GM23338 (cell line): ENCODE results near the gene PAX2. TPM values are rescaled to one million over a fixed set of nuclear protein-coding genes. Genes with fewer than 3 reads are reported as not detected.

Experiments
- ATAC-seq: fragments of 200-7000 bp; cut with Tn5 transposase; 3 replicates; pipeline ENCODE4 v1.9.1; 2020
- DNase-seq: peaks from one replicate; pipeline ENCODE4 v3.0.0-alpha.2; 2015; ENCODE audit warnings: low spot score
- H2AFZ ChIP-seq: fragments of 200-600 bp; sonication (generic); 2 replicates; pipeline ENCODE4 v1.8.0; 2016; ENCODE audit warnings: antibody characterized with exemption, mild to moderate bottlenecking, moderate library complexity
- H3F3A ChIP-seq: fragments of 200-600 bp; sonication (generic); replicated peaks from 2 replicates; pipeline ENCODE4 v1.8.0; 2017; ENCODE audit warnings: antibody characterized with exemption, mixed run types, low read depth
- H3K27ac ChIP-seq: fragments of 200-600 bp; sonication (generic); 2 replicates; pipeline ENCODE4 v1.6.1; 2016; ENCODE audit warnings: low read depth
- H3K27me3 ChIP-seq: fragments of 200-600 bp; sonication (generic); 2 replicates; pipeline ENCODE4 v1.8.0; 2016; ENCODE audit warnings: mild to moderate bottlenecking, mixed run types, moderate library complexity; ENCODE audit not compliant: insufficient read depth
- H3K36me3 ChIP-seq: fragments of 200-600 bp; sonication (generic); 2 replicates; pipeline ENCODE4 v1.8.0; 2016; ENCODE audit warnings: mild to moderate bottlenecking; ENCODE audit not compliant: insufficient read depth
- H3K4me1 ChIP-seq: fragments of 200-600 bp; sonication (generic); 2 replicates; pipeline ENCODE4 v1.8.0; 2016; ENCODE audit warnings: mild to moderate bottlenecking, moderate library complexity; ENCODE audit not compliant: insufficient read depth
- H3K4me2 ChIP-seq: fragments of 200-600 bp; sonication (generic); 2 replicates; pipeline ENCODE4 v1.7.1; 2017; ENCODE audit warnings: mixed run types
- H3K4me3 ChIP-seq: fragments of 200-600 bp; sonication (generic); 2 replicates; pipeline ENCODE4 v1.6.1; 2016; ENCODE audit warnings: mixed run types
- H3K79me2 ChIP-seq: fragments of 200-600 bp; sonication (generic); replicated peaks from 2 replicates; pipeline ENCODE4 v1.8.0; 2017; ENCODE audit warnings: mild to moderate bottlenecking; ENCODE audit not compliant: insufficient read depth
- H3K9me2 ChIP-seq: fragments of 200-600 bp; sonication (generic); 2 replicates; pipeline ENCODE4 v1.8.0; 2017; ENCODE audit not compliant: insufficient read depth
- H4K20me1 ChIP-seq: fragments of 200-600 bp; sonication (generic); replicated peaks from 2 replicates; pipeline ENCODE4 v1.8.0; 2017; ENCODE audit warnings: mild to moderate bottlenecking; ENCODE audit not compliant: insufficient read depth
- H3K27ac Mint-ChIP-seq: 2 replicates; pipeline ENCODE4 v1.8.0; 2020; ENCODE audit warnings: inconsistent platforms, mild to moderate bottlenecking, moderate library complexity, mixed read lengths
- H3K27me3 Mint-ChIP-seq: 3 replicates; pipeline ENCODE4 v1.8.0; 2022; ENCODE audit warnings: low read depth, mild to moderate bottlenecking, moderate library complexity, mixed read lengths, inconsistent platforms; ENCODE audit not compliant: insufficient read depth, poor library complexity
- H3K36me3 Mint-ChIP-seq: 3 replicates; pipeline ENCODE4 v1.8.0; 2021; ENCODE audit warnings: low read depth, mild to moderate bottlenecking, inconsistent platforms, moderate library complexity, mixed read lengths
- H3K4me1 Mint-ChIP-seq: 3 replicates; pipeline ENCODE4 v1.8.0; 2020; ENCODE audit warnings: mild to moderate bottlenecking, inconsistent platforms, mixed read lengths
- H3K4me3 Mint-ChIP-seq: 3 replicates; pipeline ENCODE4 v1.8.0; 2021; ENCODE audit warnings: moderate library complexity, mild to moderate bottlenecking, inconsistent platforms, mixed read lengths
- H3K9me3 Mint-ChIP-seq: 3 replicates; pipeline ENCODE4 v1.8.0; 2020; ENCODE audit warnings: moderate library complexity, mild to moderate bottlenecking, inconsistent platforms, mixed read lengths
- CREB1 ChIP-seq: fragments of 250-450 bp; sonication (Bioruptor Pico); IDR thresholded peaks from 2 replicates; pipeline ENCODE4 v1.5.0; 2020; ENCODE audit warnings: low read depth, mild to moderate bottlenecking, moderate library complexity
- CTCF ChIP-seq, 2 experiments: fragments of 200-600 bp in 1 of 2; sonication (generic) in 1 of 2; conservative IDR thresholded peaks; 2 replicates each; pipeline versions ENCODE4 v1.5.1 to v1.6.1; 2016 to 2017; ENCODE audit warnings: antibody characterized with exemption in 2 of 2, low read depth in 2 of 2, mild to moderate bottlenecking in 2 of 2, moderate library complexity in 1 of 2
- ETS1 ChIP-seq: IDR thresholded peaks from 2 replicates; pipeline ENCODE4 v1.6.1; 2016; ENCODE audit warnings: antibody characterized with exemption
- EZH2 ChIP-seq: fragments of 200-600 bp; sonication (generic); IDR thresholded peaks from one replicate; pipeline ENCODE4 v1.8.0; 2017; ENCODE audit warnings: antibody characterized with exemption, mild to moderate bottlenecking, low read depth; ENCODE audit not compliant: unreplicated experiment
- EZH2phosphoT487 ChIP-seq: fragments of 200-600 bp; sonication (generic); IDR thresholded peaks from one replicate; pipeline ENCODE4 v1.8.1; 2018; ENCODE audit warnings: antibody characterized with exemption; ENCODE audit not compliant: unreplicated experiment
- JUNB ChIP-seq: IDR thresholded peaks from one replicate; pipeline ENCODE4 v1.6.1; 2016; ENCODE audit warnings: antibody characterized with exemption; ENCODE audit not compliant: unreplicated experiment
- NANOG ChIP-seq: IDR thresholded peaks from 2 replicates; pipeline ENCODE4 v1.6.1; 2016; ENCODE audit warnings: antibody characterized with exemption, borderline replicate concordance
- POLR2AphosphoS5 ChIP-seq: IDR thresholded peaks from 2 replicates; pipeline ENCODE4 v1.6.1; 2016; ENCODE audit warnings: antibody characterized with exemption, low read depth
- REST ChIP-seq: IDR thresholded peaks from one replicate; pipeline ENCODE4 v1.6.1; 2018; ENCODE audit warnings: antibody characterized with exemption; ENCODE audit not compliant: unreplicated experiment
- STAT1 ChIP-seq: IDR thresholded peaks from one replicate; pipeline ENCODE4 v1.6.1; 2016; ENCODE audit warnings: antibody characterized with exemption; ENCODE audit not compliant: unreplicated experiment
- ZNF331 ChIP-seq: fragments of 250-450 bp; sonication (Bioruptor Pico); IDR thresholded peaks from 2 replicates; pipeline ENCODE4 v1.5.0; 2020; ENCODE audit warnings: low read depth, mild to moderate bottlenecking, moderate library complexity
- ZNF462 ChIP-seq: fragments of 250-450 bp; sonication (Bioruptor Pico); IDR thresholded peaks from 2 replicates; pipeline ENCODE4 v1.5.0; 2020; ENCODE audit warnings: mild to moderate bottlenecking, moderate library complexity
- polyA plus RNA-seq: library from polyadenylated mRNA; unstranded; fragments of >200 nt; fragmentation: Nextera tagmentation; extraction: Ambion mirVana; gene quantifications from 2 replicates; pipeline ENCODE4 v1.2.1, GENCODE V29; 2016
- total RNA-seq: library from RNA; depleted of rRNA; stranded (reverse); fragments of >200 nt; shearing (Covaris generic); gene quantifications from 2 replicates; pipeline ENCODE4 v1.2.3, GENCODE V29; 2014

PAX2 gene
- total and polyA plus RNA-seq, 2 experiments from 2014 or later = not detected

- TF ChIP-seq ETS1 (no peak), CREB1 (no peak), ZNF331 (CRISPR knock-in tag) (no peak), STAT1 (no peak), EZH2phosphoT487 (no peak), POLR2AphosphoS5 (no peak)
Observed at GRCh38 chr10:100793055-100793454, 47.7 kb downstream of the PAX2 start (continued).

- Histone ChIP-seq H3K4me2 (no peak overlapping the region), H3K79me2 (no peaks in the 10 kb centered on the region), H3K4me3 (no peak overlapping the region), H2AFZ (no peak overlapping the region), H4K20me1 (no peaks in the 10 kb centered on the region), H3K9me2 (no peaks in the 10 kb centered on the region), H3K4me1 (peaks cover 14% of the 10 kb centered on the region; the same call in 1 of the 2 replicates), H3K27ac (no peak overlapping the region), H3F3A (no peaks in the 10 kb centered on the region), H3K27me3 (0 out of 2 replicates have a peak, but pooled peaks cover 7% of the 10 kb centered on the region), H3K36me3 (no peaks in the 10 kb centered on the region)
- Mint-ChIP-seq H3K4me1 (peaks cover 26% of the 10 kb centered on the region), H3K36me3 (no peaks in the 10 kb centered on the region), H3K27me3 (peaks cover 16% of the 10 kb centered on the region), H3K4me3 (no peak overlapping the region), H3K27ac (no peak overlapping the region), H3K9me3 (no peaks in the 10 kb centered on the region)
- TF ChIP-seq CREB1 = no peak
- TF ChIP-seq EZH2phosphoT487 = no peak
- no peak for TF ChIP-seq ZNF331 (CRISPR knock-in tag)
- no peak for TF ChIP-seq JUNB
- TF ChIP-seq CTCF (conservative IDR thresholded peaks at IDR 0.05; ENCODE audit: low read depth in 2 of 2) = no peak
- TF ChIP-seq ZNF462 (CRISPR knock-in tag) = no peak
- no peak for TF ChIP-seq POLR2AphosphoS5
- TF ChIP-seq NANOG = no peak
- no peak for TF ChIP-seq REST
- TF ChIP-seq STAT1 = no peak
- TF ChIP-seq EZH2 = no peak
- no peak for ATAC-seq
- DNase-seq = no peak
Observed at GRCh38 chr10:100799881-100800280, 54.5 kb downstream of the PAX2 start.
